ENCODE measurements around the gene PCSK4.

- no peak for TF ChIP-seq SUZ12 (IDR thresholded peaks at IDR 0.05; ENCODE audit: unreplicated experiment)
- TF ChIP-seq CHD2 (IDR thresholded peaks at IDR 0.05; ENCODE audit: borderline replicate concordance, low read depth, low read length) = no peak
- no peak for TF ChIP-seq PKNOX1 (IDR thresholded peaks at IDR 0.05)
- TF ChIP-seq SP1 (IDR thresholded peaks at IDR 0.05; ENCODE audit: low read depth, low read length) = no peak
- TF ChIP-seq ZBTB4 (CRISPR knock-in tag; IDR thresholded peaks at IDR 0.05) = no peak
- no peak for TF ChIP-seq POLR2AphosphoS5 (IDR thresholded peaks at IDR 0.05; ENCODE audit: low read length)
- TF ChIP-seq CTCF (IDR thresholded peaks at IDR 0.05 in 2 of 3, conservative IDR thresholded peaks at IDR 0.05 in 1 of 3; ENCODE audit: control insufficient read depth in 2 of 3, extremely low read depth in 1 of 3, insufficient read depth in 1 of 3, low read depth in 3 of 3, low read length in 3 of 3) = no peak
- no peak for TF ChIP-seq SMC3 (IDR thresholded peaks at IDR 0.05; ENCODE audit: borderline replicate concordance, low read length)
- no peak for TF ChIP-seq POLR2A (IDR thresholded peaks at IDR 0.05; ENCODE audit: low read depth, low read length)
- TF ChIP-seq MAX (IDR thresholded peaks at IDR 0.05; ENCODE audit: low read depth, low read length) = no peak
- TF ChIP-seq SRF (IDR thresholded peaks at IDR 0.05; ENCODE audit: low read depth in 2 of 2, low read length in 2 of 2) = no peak
- TF ChIP-seq REST (IDR thresholded peaks at IDR 0.05; ENCODE audit: low read depth, low read length) = no peak
- TF ChIP-seq EED (IDR thresholded peaks at IDR 0.05; ENCODE audit: low read depth) = no peak
- TF ChIP-seq JUND (IDR thresholded peaks at IDR 0.05; ENCODE audit: low read depth, low read length) = no peak
These were observed 34.3 kb upstream of the PCSK4 start for GRCh38 chr19:1524287-1524971.

Data from GM12878 (cell line).